Urinary bladder (tissue), 4 donors: ENCODE measurements around the gene COL3A1. TPM values are rescaled to one million over a fixed set of nuclear protein-coding genes. Genes with fewer than 3 reads are reported as not detected.

Source experiments
- DNase-seq: peaks from one replicate; pipeline ENCODE4 v3.0.0-alpha.2; 2015; ENCODE audit errors: extremely low spot score
- H3K27ac ChIP-seq: one replicate; pipeline ENCODE4 v1.5.1; 2013; ENCODE audit warnings: low read depth, mild to moderate bottlenecking, moderate library complexity
- H3K36me3 ChIP-seq: one replicate; pipeline ENCODE4 v1.6.1; 2013; ENCODE audit warnings: mild to moderate bottlenecking, moderate library complexity; ENCODE audit not compliant: insufficient read depth
- H3K4me1 ChIP-seq: one replicate; pipeline ENCODE4 v1.6.1; 2013; ENCODE audit warnings: mild to moderate bottlenecking, moderate library complexity; ENCODE audit not compliant: insufficient read depth
- H3K4me3 ChIP-seq: one replicate; pipeline ENCODE4 v1.5.1; 2013; ENCODE audit warnings: low read depth, low read length
- WGBS: extraction: QIAGEN DNeasy Blood & Tissue Kit; methylation state at CpG from one replicate; pipeline ENCODE4 v1.1.7; 2013; 5-methylcytosine and 5-hydroxymethylcytosine counted together
- polyA plus RNA-seq: library from polyadenylated mRNA; stranded (reverse); fragments of 200-250 nt; gene quantifications from one replicate; pipeline ENCODE4 v1.2.3, GENCODE V29; 2013
- total RNA-seq: library from RNA; depleted of rRNA; stranded (reverse); fragments of >200 nt; gene quantifications from one replicate; pipeline ENCODE4 v1.2.3, GENCODE V29; 2014
- donor health status: healthy with polysubstance abuse.
- donor health status: healthy.

COL3A1 gene
- total and polyA plus RNA-seq, 2 donors, result 1,351 to 20,765 TPM

DNA sequence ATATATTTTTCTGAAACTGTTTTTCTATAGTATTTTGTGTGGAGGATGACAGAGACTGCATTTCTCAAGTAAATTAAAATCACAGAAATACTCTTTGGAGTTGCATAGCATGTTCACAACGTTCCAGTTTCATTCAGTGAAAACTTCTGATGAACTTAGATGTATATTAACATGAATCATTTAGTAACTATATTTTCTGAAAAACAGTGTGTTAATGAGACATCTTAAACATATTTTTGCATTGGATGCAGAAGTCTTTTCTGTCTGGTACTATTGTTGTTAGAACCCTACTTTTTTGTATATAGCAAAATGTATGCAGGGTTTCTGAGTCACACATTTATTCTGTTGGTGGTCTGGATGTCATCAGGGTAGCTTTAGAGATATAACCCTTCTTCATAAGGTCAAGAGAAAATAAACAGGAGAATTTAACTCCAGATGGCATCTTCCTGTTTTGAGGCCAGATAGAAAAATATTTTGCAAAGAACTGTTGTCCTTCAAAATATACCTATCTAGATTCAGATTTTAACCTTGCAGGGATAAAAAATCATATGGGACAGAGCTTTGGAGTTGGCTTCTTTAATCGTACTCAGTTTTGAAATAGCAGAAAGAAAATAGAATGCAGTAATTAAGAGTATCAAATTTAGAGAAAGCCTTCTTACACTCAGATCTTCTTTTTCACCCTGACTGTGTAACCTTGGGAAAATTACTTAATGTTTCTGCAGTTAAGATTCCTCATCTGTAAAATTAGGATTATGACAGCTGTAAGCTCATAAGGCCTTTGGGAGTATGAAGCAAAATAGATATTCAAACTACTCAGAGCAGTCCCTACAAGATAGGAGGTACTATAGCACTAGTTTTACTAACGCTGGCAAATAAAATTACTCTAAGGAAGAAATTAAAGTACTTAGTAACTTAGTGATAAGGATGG is 5.3 kb downstream of the COL3A1 start:
- Histone ChIP-seq H3K27ac (no peak overlapping the region), H3K4me1 (no peaks in the 10 kb centered on the region), H3K36me3 (no peaks in the 10 kb centered on the region), H3K4me3 (peak overlapping the region; percentile 31)
- 18% methylated on average over 3 of the region's 3 CpGs for WGBS
- DNase-seq, result no peak

- 36% methylated on average over 4 of the region's 4 CpGs for WGBS
- Histone ChIP-seq H3K4me3 (no peak overlapping the region), H3K36me3 (no peaks in the 10 kb centered on the region), H3K27ac (peak overlapping the region; percentile 50), H3K4me1 (no peaks in the 10 kb centered on the region)
- no peak for DNase-seq
These were observed 9.4 kb downstream of the COL3A1 start for GRCh38 chr2:188983427-188984064.

- no peak overlapping the region for H3K4me3 ChIP-seq
- DNase-seq, result no peak
- no peaks in the 10 kb centered on the region for H3K4me1 ChIP-seq
- no peak overlapping the region for H3K27ac ChIP-seq
- no peaks in the 10 kb centered on the region for H3K36me3 ChIP-seq
These were observed 9.9 kb downstream of the COL3A1 start for GRCh38 chr2:188984065-188984491.

DNA sequence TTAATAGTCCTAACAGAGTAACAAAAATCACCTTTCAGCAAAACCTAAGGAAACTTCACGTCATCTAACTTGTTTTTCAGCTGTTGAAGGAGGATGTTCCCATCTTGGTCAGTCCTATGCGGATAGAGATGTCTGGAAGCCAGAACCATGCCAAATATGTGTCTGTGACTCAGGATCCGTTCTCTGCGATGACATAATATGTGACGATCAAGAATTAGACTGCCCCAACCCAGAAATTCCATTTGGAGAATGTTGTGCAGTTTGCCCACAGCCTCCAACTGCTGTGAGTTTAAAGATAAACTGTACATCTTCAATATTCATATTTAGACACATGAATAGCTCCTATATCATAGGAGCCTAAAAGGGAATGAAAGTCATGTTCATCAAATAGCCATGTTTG is 10.5 kb downstream of the COL3A1 start:
- Histone ChIP-seq H3K27ac (peak overlapping the region; percentile 32), H3K4me1 (no peaks in the 10 kb centered on the region), H3K4me3 (no peak overlapping the region), H3K36me3 (no peaks in the 10 kb centered on the region)
- 29% methylated on average over 5 of the region's 5 CpGs for WGBS
- DNase-seq, result no peak

DNA sequence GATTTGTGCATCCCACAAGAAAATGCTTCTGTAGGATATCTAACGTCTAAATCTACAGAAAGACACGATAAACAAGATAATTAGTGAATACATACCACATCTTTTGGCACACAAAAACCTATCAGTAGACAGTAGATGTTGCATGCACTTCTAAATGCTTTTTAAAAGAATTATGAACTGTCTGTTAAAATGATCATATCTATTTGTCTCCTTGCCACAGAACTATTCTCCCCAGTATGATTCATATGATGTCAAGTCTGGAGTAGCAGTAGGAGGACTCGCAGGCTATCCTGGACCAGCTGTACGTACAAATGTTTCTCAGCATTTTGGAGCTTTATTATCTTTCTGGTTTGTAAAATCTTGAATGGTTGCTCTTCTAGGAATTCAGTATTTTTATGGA is 12.7 kb downstream of the COL3A1 start:
- DNase-seq, result no peak
- Histone ChIP-seq H3K36me3 (no peaks in the 10 kb centered on the region), H3K27ac (no peak overlapping the region), H3K4me1 (no peaks in the 10 kb centered on the region), H3K4me3 (no peak overlapping the region)
- 40% methylated on average over 4 of the region's 4 CpGs for WGBS

- Histone ChIP-seq H3K4me1 (peaks cover 2% of the 10 kb centered on the region), H3K4me3 (no peak overlapping the region), H3K36me3 (no peaks in the 10 kb centered on the region), H3K27ac (peak overlapping the region; percentile 7)
- WGBS, result 69% methylated on average over 1 of the region's 1 CpG
- DNase-seq, result no peak
These were observed 19.1 kb downstream of the COL3A1 start for GRCh38 chr2:188993247-188993646.

- H3K36me3 ChIP-seq, result peaks cover 2% of the 10 kb centered on the region
These were observed 23.1 kb downstream of the COL3A1 start for GRCh38 chr2:188997263-188997662.

DNA sequence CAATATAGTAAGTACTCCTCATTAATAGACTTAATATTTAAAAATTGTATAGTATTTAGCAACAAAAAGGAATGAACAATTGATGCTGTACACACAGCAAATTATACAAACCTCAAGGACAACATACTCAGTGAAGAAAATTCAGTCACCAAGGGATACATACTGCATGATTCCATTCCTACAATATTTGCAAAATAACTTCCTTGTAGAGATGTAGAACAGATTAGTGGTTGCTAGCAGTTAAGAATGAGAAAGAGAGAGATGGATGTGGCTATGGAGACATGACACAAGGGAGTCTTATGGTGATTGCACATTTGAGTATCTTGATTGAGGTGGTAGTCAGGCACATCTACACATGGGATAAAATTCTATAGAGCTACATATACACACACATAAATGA is 26.0 kb downstream of the COL3A1 start:
- Histone ChIP-seq H3K27ac (no peak overlapping the region), H3K4me1 (peaks cover 2% of the 10 kb centered on the region), H3K4me3 (no peak overlapping the region), H3K36me3 (peaks cover 2% of the 10 kb centered on the region)
- no peak for DNase-seq

More at GRCh38 chr2:188997263-188997662, 23.1 kb downstream of the COL3A1 start:
- Histone ChIP-seq H3K4me1 (peaks cover 2% of the 10 kb centered on the region), H3K4me3 (no peak overlapping the region), H3K27ac (peak overlapping the region; percentile 39)
- DNase-seq, result no peak

- Histone ChIP-seq H3K4me1 (no peaks in the 10 kb centered on the region), H3K27ac (peak overlapping the region; percentile 10), H3K4me3 (no peak overlapping the region), H3K36me3 (peaks cover 2% of the 10 kb centered on the region)
- 17% methylated on average over 1 of the region's 1 CpG for WGBS
- no peak for DNase-seq
These were observed 27.9 kb downstream of the COL3A1 start for GRCh38 chr2:189002079-189002478.

- Histone ChIP-seq H3K4me3 (no peak overlapping the region), H3K27ac (peak overlapping the region; percentile 27), H3K36me3 (no peaks in the 10 kb centered on the region), H3K4me1 (no peaks in the 10 kb centered on the region)
- no peak for DNase-seq
- WGBS, result 63% methylated on average over 9 of the region's 9 CpGs
These were observed 34.5 kb downstream of the COL3A1 start for GRCh38 chr2:189008555-189009262.

DNA sequence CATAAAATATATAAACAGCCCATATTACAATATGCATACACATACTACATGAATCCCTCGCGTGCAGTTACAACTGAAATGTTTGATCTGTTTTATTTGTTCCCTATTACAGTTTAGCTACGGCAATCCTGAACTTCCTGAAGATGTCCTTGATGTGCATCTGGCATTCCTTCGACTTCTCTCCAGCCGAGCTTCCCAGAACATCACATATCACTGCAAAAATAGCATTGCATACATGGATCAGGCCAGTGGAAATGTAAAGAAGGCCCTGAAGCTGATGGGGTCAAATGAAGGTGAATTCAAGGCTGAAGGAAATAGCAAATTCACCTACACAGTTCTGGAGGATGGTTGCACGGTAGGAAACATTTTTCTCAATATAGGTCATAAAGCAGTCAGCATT is 36.4 kb downstream of the COL3A1 start:
- no peak overlapping the region for H3K4me3 ChIP-seq
- 41% methylated on average over 6 of the region's 6 CpGs for WGBS
- no peaks in the 10 kb centered on the region for H3K4me1 ChIP-seq
- no peaks in the 10 kb centered on the region for H3K36me3 ChIP-seq
- DNase-seq, result no peak
- H3K27ac ChIP-seq, result no peak overlapping the region

- WGBS, result 72% methylated on average over 1 of the region's 1 CpG
- Histone ChIP-seq H3K4me3 (no peak overlapping the region), H3K36me3 (no peaks in the 10 kb centered on the region), H3K4me1 (no peaks in the 10 kb centered on the region), H3K27ac (no peak overlapping the region)
- no peak for DNase-seq
These were observed 38.2 kb downstream of the COL3A1 start for GRCh38 chr2:189012351-189012750.

DNA sequence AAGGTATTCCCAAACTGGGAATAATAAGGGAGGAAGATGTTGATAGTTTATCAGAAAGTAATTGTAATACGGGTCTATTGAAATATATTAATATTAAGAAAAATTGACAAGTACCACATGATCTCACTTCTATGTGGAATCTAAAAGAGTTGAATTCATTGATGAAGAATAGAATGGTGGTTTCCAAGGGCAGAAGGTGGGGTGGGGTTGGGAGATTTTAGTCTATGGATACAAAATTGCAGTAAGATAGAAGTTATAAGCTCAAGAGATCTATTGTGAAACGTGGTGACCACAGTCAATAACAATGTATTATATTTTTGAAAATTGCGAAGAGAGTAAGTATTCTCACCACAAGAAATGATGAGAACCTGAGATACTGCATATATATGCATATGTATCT is 38.9 kb downstream of the COL3A1 start:
- no peak for DNase-seq
- Histone ChIP-seq H3K27ac (no peak overlapping the region), H3K4me3 (no peak overlapping the region), H3K4me1 (no peaks in the 10 kb centered on the region), H3K36me3 (no peaks in the 10 kb centered on the region)
- WGBS, result 67% methylated on average over 3 of the region's 3 CpGs
